Measurements from ENCODE around the gene AP3S2.

DNA sequence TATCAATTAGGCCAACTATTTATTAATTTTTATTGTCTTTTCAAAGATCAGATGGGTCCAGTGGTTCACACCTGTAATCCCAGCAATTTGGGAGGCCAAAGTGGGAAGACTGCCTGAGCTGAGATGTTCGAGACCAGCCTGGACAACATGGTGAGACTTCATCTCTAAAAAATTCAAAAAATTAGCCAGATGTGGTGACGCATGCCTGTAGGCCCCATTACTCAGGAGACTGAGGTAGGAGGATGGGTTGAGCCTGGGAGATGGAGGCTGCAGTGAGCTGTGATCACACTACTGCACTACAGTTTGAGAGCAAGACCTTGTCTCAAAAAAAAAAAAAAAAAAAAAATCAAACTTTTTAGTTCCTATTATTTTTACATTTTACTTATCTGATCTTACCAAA is 8.2 kb downstream of the AP3S2 start:
- TF ChIP-seq GATA2 (IDR thresholded peaks at IDR 0.05; ENCODE audit: low read depth, low read length) (no peak), GATA3 (IDR thresholded peaks at IDR 0.05; ENCODE audit: low read depth, low read length) (no peak)

Measured in SH-SY5Y (cell line).